Measurements from ENCODE around the gene STK32A.

DNA sequence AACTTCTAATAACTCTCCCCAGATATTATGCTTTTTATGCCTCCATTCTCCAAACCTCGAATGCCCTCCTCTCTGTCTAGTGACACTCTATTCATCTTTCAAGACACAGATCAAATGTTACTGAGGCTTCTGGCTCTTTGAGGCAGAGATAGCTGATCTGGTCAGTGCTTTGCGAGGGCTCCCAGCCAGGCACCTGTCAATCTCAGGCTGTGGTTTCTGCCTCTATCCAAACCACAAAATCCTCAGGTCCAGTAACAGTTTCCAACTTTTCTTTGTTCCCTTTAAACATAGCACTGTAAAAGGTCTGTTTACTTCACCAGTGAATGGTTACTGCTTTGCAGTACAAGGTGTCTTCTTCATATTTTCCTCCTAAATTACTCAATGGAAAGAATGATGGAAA lies 11.5 kb upstream of the STK32A start:
- TF ChIP-seq POLR2A (IDR thresholded peaks at IDR 0.05; ENCODE audit: low read depth, low read length): no peak
- TF ChIP-seq TAF1 (IDR thresholded peaks at IDR 0.05; ENCODE audit: borderline replicate concordance, low read depth, low read length): no peak

Measured in GM12892 (cell line).